ENCODE data around the gene CPXM2.

DNA sequence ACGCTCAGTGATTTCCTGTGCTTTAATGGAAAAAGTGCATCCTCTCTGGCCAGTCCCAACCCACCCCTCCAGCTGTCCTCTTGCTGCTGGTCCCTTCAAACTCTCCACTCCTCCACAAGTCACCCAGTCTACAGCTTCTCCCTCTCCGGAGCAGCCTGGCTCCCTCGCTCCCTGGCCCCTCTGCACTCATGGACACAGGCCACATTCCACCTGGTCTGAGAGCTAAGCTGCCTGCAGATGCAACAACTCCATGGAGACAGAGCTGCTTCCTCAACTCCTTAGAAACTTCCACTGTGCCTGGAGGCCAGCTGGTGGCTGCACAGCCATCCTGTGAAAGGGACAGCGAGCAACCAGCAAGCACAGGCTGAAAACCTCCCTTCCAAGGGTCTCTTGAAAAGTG lies 137.5 kb downstream of the CPXM2 start:
- TF ChIP-seq, protein P1, sequence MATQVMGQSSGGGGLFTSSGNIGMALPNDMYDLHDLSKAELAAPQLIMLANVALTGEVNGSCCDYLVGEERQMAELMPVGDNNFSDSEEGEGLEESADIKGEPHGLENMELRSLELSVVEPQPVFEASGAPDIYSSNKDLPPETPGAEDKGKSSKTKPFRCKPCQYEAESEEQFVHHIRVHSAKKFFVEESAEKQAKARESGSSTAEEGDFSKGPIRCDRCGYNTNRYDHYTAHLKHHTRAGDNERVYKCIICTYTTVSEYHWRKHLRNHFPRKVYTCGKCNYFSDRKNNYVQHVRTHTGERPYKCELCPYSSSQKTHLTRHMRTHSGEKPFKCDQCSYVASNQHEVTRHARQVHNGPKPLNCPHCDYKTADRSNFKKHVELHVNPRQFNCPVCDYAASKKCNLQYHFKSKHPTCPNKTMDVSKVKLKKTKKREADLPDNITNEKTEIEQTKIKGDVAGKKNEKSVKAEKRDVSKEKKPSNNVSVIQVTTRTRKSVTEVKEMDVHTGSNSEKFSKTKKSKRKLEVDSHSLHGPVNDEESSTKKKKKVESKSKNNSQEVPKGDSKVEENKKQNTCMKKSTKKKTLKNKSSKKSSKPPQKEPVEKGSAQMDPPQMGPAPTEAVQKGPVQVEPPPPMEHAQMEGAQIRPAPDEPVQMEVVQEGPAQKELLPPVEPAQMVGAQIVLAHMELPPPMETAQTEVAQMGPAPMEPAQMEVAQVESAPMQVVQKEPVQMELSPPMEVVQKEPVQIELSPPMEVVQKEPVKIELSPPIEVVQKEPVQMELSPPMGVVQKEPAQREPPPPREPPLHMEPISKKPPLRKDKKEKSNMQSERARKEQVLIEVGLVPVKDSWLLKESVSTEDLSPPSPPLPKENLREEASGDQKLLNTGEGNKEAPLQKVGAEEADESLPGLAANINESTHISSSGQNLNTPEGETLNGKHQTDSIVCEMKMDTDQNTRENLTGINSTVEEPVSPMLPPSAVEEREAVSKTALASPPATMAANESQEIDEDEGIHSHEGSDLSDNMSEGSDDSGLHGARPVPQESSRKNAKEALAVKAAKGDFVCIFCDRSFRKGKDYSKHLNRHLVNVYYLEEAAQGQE (IDR thresholded peaks at IDR 0.05; ENCODE audit: insufficient read depth in 1 of 2, low read depth in 2 of 2, low read length in 2 of 2): no peak
- no peak for TF ChIP-seq SIN3A (IDR thresholded peaks at IDR 0.05; ENCODE audit: borderline replicate concordance, insufficient read depth, low read length)
- no peak for TF ChIP-seq POLR2AphosphoS5 (IDR thresholded peaks at IDR 0.05; ENCODE audit: low read depth, low read length)
- no peak for TF ChIP-seq FOXP2 (optimal IDR thresholded peaks at IDR 0.05; ENCODE audit: borderline replicate concordance, extremely low read depth, extremely low read length, insufficient read depth)
- no peak for TF ChIP-seq TAF1 (IDR thresholded peaks at IDR 0.05; ENCODE audit: borderline replicate concordance, insufficient read depth, low read length)
